Measurements from ENCODE around the gene TTC16. TPM values are rescaled to one million over a fixed set of nuclear protein-coding genes. Genes with fewer than 3 reads are reported as not detected.

Gene TTC16
- polyA plus RNA-seq, 1 donor from 2014 or later = 0.11 TPM

GRCh38 chr9:127723444-127723843 is 7.6 kb downstream of the TTC16 start:
- no peaks in the 10 kb centered on the region for H3K9me3 ChIP-seq (ENCODE audit: low read length)
- no peak overlapping the region for H3K9ac ChIP-seq (ENCODE audit: low read length)
- no peaks in the 10 kb centered on the region for H3K9me2 ChIP-seq (ENCODE audit: insufficient read depth, low read length)
- no peaks in the 10 kb centered on the region for H4K20me1 ChIP-seq (ENCODE audit: insufficient read depth)
- H3K4me3 ChIP-seq (ENCODE audit: low read length) = no peak overlapping the region
- TF ChIP-seq EP300 (conservative IDR thresholded peaks at IDR 0.05; ENCODE audit: poor library complexity, severe bottlenecking) (no peak), TAF1 (IDR thresholded peaks at IDR 0.05; ENCODE audit: low read depth) (no peak), SMC3 (conservative IDR thresholded peaks at IDR 0.05; ENCODE audit: poor library complexity) (no peak), CTCF (IDR thresholded peaks at IDR 0.05; ENCODE audit: poor library complexity, severe bottlenecking) (no peak), RAD21 (conservative IDR thresholded peaks at IDR 0.05) (no peak), POLR2AphosphoS5 (IDR thresholded peaks at IDR 0.05) (no peak), MXI1 (conservative IDR thresholded peaks at IDR 0.05; ENCODE audit: poor library complexity, severe bottlenecking) (no peak), EZH2 (IDR thresholded peaks at IDR 0.05; ENCODE audit: borderline replicate concordance, insufficient read depth, low read length, poor library complexity, severe bottlenecking) (no peak)
- no peaks in the 10 kb centered on the region for H3K79me2 ChIP-seq (replicated peaks; ENCODE audit: insufficient read depth, low read length)
- no peak overlapping the region for H3K27ac ChIP-seq (ENCODE audit: low read length)
- H3K36me3 ChIP-seq (ENCODE audit: insufficient read depth, low read length) = no peaks in the 10 kb centered on the region
- no peak overlapping the region for H2AFZ ChIP-seq (ENCODE audit: low read depth, low read length)
- no peaks in the 10 kb centered on the region for H3F3A ChIP-seq (ENCODE audit: insufficient read depth, low read length, poor library complexity, severe bottlenecking)
- H3K4me2 ChIP-seq (ENCODE audit: low read length) = no peak overlapping the region
- H3K27me3 ChIP-seq (ENCODE audit: insufficient read depth, low read depth, low read length) = no peaks in the 10 kb centered on the region

DNA sequence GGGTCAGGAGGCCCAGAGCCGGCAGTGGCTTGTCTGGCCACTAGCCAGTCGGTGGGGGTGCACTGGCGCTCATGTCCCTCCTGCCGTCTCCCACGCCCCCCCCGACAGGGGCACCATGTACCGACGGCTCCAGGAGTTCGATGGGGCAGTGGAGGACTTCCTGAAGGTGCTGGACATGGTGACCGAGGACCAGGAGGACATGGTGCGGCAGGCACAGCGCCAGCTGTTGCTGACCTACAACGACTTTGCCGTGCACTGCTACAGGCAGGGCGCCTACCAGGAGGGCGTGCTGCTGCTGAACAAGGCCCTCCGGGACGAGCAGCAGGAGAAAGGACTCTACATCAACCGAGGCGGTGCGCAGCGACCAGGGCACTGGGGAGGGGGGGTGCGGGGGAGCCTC is 8.1 kb downstream of the TTC16 start:
- H3K4me2 ChIP-seq (ENCODE audit: low read length) = no peak overlapping the region
- no peaks in the 10 kb centered on the region for H4K20me1 ChIP-seq (ENCODE audit: insufficient read depth)
- no peaks in the 10 kb centered on the region for H3K27me3 ChIP-seq (ENCODE audit: insufficient read depth, low read depth, low read length)
- H3F3A ChIP-seq (ENCODE audit: insufficient read depth, low read length, poor library complexity, severe bottlenecking) = no peaks in the 10 kb centered on the region
- no peaks in the 10 kb centered on the region for H3K79me2 ChIP-seq (replicated peaks; ENCODE audit: insufficient read depth, low read length)
- no peaks in the 10 kb centered on the region for H3K36me3 ChIP-seq (ENCODE audit: insufficient read depth, low read length)
- H3K27ac ChIP-seq (ENCODE audit: low read length) = no peak overlapping the region
- TF ChIP-seq SMC3 (conservative IDR thresholded peaks at IDR 0.05; ENCODE audit: poor library complexity) (no peak), TAF1 (IDR thresholded peaks at IDR 0.05; ENCODE audit: low read depth) (no peak), EP300 (conservative IDR thresholded peaks at IDR 0.05; ENCODE audit: poor library complexity, severe bottlenecking) (no peak), RAD21 (conservative IDR thresholded peaks at IDR 0.05) (no peak), MXI1 (conservative IDR thresholded peaks at IDR 0.05; ENCODE audit: poor library complexity, severe bottlenecking) (no peak), CTCF (IDR thresholded peaks at IDR 0.05; ENCODE audit: poor library complexity, severe bottlenecking) (no peak)
- TF ChIP-seq, protein P1, sequence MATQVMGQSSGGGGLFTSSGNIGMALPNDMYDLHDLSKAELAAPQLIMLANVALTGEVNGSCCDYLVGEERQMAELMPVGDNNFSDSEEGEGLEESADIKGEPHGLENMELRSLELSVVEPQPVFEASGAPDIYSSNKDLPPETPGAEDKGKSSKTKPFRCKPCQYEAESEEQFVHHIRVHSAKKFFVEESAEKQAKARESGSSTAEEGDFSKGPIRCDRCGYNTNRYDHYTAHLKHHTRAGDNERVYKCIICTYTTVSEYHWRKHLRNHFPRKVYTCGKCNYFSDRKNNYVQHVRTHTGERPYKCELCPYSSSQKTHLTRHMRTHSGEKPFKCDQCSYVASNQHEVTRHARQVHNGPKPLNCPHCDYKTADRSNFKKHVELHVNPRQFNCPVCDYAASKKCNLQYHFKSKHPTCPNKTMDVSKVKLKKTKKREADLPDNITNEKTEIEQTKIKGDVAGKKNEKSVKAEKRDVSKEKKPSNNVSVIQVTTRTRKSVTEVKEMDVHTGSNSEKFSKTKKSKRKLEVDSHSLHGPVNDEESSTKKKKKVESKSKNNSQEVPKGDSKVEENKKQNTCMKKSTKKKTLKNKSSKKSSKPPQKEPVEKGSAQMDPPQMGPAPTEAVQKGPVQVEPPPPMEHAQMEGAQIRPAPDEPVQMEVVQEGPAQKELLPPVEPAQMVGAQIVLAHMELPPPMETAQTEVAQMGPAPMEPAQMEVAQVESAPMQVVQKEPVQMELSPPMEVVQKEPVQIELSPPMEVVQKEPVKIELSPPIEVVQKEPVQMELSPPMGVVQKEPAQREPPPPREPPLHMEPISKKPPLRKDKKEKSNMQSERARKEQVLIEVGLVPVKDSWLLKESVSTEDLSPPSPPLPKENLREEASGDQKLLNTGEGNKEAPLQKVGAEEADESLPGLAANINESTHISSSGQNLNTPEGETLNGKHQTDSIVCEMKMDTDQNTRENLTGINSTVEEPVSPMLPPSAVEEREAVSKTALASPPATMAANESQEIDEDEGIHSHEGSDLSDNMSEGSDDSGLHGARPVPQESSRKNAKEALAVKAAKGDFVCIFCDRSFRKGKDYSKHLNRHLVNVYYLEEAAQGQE (IDR thresholded peaks at IDR 0.05; ENCODE audit: borderline replicate concordance) = no peak
- no peaks in the 10 kb centered on the region for H3K9me2 ChIP-seq (ENCODE audit: insufficient read depth, low read length)
- H3K9me3 ChIP-seq (ENCODE audit: low read length) = no peaks in the 10 kb centered on the region
- H3K9ac ChIP-seq (ENCODE audit: low read length) = no peak overlapping the region
- no peak overlapping the region for H3K4me3 ChIP-seq (ENCODE audit: low read length)
- no peak overlapping the region for H2AFZ ChIP-seq (ENCODE audit: low read depth, low read length)

Measured in neural cell (in vitro differentiated cells).